SJCRH30 (cell line): Measurements from ENCODE around the gene XPNPEP3. TPM values are rescaled to one million over a fixed set of nuclear protein-coding genes. Genes with fewer than 3 reads are reported as not detected.

Experiments
- DNase-seq, 2 experiments: peaks; one replicate each; pipeline ENCODE4 v3.0.0-alpha.2; 2015 to 2020
- H3K27ac ChIP-seq: fragments of 250-450 bp; sonication (Bioruptor Pico); 2 replicates; pipeline ENCODE4 v1.5.1; 2020; ENCODE audit warnings: mild to moderate bottlenecking, moderate library complexity
- H3K27me3 ChIP-seq: fragments of 250-450 bp; sonication (Bioruptor Pico); 2 replicates; pipeline ENCODE4 v1.5.1; 2020; ENCODE audit warnings: mild to moderate bottlenecking, moderate library complexity
- H3K36me3 ChIP-seq: fragments of 250-450 bp; sonication (Bioruptor Pico); 2 replicates; pipeline ENCODE4 v1.5.1; 2020; ENCODE audit warnings: mild to moderate bottlenecking, moderate library complexity
- H3K4me1 ChIP-seq: fragments of 250-450 bp; sonication (Bioruptor Pico); 2 replicates; pipeline ENCODE4 v1.5.1; 2020; ENCODE audit warnings: mild to moderate bottlenecking, moderate library complexity
- H3K4me3 ChIP-seq: fragments of 250-450 bp; sonication (Bioruptor Pico); 2 replicates; pipeline ENCODE4 v1.5.1; 2020; ENCODE audit warnings: mild to moderate bottlenecking, moderate library complexity
- H3K9me3 ChIP-seq: fragments of 250-450 bp; sonication (Bioruptor Pico); replicated peaks from 2 replicates; pipeline ENCODE4 v1.5.1; 2020; ENCODE audit warnings: mild to moderate bottlenecking, moderate library complexity
- total RNA-seq: library from RNA; depleted of rRNA; stranded (reverse); fragments of >200 nt; shearing (Covaris generic); gene quantifications from 2 replicates; pipeline ENCODE4 v1.2.3, GENCODE V29; 2014

XPNPEP3 gene
- total RNA-seq, 1 experiment from 2014 or later: 18.2 TPM

DNA sequence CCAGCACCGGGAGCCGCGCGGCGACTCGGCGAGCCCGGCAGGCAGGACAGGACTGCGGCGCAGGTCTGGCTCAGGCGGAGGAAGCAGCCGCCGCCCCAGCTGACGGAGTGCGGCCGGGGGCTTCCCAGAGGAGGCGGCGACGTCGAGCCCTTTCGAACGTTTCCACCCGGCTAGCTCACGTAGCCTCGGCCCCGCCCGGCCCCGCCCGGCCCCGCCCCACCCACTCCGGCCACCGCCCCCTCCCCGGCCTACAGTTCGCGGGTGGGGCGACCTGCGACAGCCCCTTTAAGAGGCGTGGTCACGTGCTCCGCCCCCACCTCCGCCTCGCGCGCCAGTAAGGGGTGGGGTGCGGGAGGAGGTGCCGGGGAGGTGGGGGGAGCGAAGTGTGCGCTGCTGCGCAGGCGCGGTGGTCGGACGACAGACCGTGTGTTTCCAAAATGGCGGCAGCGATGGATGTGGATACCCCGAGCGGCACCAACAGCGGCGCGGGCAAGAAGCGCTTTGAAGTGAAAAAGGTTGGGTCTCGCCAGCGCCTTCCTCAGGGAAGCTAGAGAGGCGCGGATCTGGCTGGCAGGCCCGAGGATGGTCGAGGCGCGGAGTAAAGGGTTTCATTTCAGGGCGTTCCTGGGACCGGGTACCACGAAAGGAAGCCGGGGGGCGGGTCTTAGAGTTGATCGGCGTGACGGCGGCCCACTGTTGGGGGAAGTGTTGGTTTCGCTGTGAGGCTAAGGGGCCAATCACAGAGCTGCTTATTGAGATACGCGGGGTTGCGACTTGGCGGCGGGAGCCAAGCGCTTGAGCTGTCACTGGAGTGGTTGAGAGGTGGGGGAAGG, 94.2 kb downstream of the XPNPEP3 start, which contains the start of gene RBX1:
Gene RBX1 (plus strand): TSS at position 417 of the 833 bp plus-strand sequence. CDS start 21 bp downstream, at position 438.
- Histone ChIP-seq H3K9me3 (no peaks in the 10 kb centered on the region), H3K4me3 (peak within 1 kb of the TSS; percentile 97), H3K4me1 (no peaks in the 10 kb centered on the region; the same call in 1 of the 2 replicates), H3K27ac (peak within 1 kb of the TSS; percentile 93), H3K36me3 (peaks cover 11% of the 10 kb centered on the region; the same call in 1 of the 2 replicates), H3K27me3 (no peaks in the 10 kb centered on the region)
- peak; percentile 97 for DNase-seq

DNA sequence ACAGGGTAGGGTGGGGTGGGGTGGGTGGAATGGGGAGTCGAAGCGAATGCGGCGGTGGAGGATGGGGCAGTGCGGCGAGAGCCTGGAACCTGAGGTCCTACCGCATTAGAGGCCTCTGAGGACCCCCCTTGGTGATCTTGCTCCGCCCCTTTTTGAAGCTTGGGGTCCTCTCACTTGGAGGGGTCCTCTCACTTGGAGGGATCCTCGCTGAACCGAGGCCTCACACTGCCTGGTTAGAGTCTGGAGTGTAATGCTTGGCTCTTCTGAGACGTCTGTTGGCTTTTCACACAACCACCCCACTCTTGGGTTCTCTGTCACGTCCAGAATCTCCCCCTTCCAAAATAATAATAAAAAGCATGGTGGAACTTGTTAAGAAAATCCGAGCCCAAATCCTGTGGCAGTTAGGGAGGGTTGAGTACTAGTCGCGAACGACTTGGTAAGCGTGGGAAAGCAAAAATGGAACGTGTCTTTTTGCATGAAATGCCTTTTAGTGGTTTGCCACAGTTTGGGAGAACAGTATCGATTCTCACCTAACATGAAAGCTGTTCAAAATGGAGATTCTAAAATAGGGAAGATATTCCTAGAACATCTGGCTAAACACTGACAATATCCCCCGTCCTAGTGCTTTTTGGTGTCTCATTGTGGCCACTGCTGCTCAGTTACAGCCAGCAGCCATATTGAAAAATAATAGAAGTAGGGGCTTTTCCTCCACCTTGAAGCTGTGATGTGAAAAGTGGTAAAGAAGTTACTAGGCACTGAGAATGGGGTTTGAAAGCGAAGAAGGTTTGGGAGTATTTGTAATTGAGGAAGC, 95.1 kb downstream of the XPNPEP3 start:
- H3K4me3 ChIP-seq: peak overlapping the region; percentile 97
- H3K27ac ChIP-seq: peak overlapping the region; percentile 93
- no peaks in the 10 kb centered on the region; the same call in 1 of the 2 replicates for H3K4me1 ChIP-seq
- peak in 1 of 2 experiments; percentile 24 for DNase-seq
- H3K36me3 ChIP-seq: peaks cover 11% of the 10 kb centered on the region; the same call in 1 of the 2 replicates
- H3K27me3 ChIP-seq: no peaks in the 10 kb centered on the region
- H3K9me3 ChIP-seq: no peaks in the 10 kb centered on the region

DNA sequence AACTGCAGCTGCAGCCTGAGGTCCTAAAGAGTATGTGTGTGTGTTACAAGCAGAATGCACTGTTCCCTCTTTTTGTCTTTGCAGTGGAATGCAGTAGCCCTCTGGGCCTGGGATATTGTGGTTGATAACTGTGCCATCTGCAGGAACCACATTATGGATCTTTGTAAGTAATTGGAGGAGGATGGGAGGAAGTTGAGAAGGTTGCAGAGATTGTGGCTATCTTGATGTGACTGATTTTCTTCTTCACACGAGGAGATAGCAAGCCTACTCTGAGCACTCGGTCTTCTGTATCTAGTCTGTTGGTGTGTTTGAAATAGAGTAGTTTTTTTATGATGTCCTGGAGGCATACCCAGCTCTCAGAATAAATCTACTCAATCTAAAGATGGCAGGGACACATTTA, 96.5 kb downstream of the XPNPEP3 start:
- H3K27ac ChIP-seq: no peak overlapping the region
- peak in 1 of 2 experiments; percentile 10 for DNase-seq
- no peaks in the 10 kb centered on the region for H3K9me3 ChIP-seq
- peaks cover 14% of the 10 kb centered on the region; the same call in 1 of the 2 replicates for H3K36me3 ChIP-seq
- no peaks in the 10 kb centered on the region for H3K27me3 ChIP-seq
- H3K4me1 ChIP-seq: no peaks in the 10 kb centered on the region; the same call in 1 of the 2 replicates
- H3K4me3 ChIP-seq: no peak overlapping the region

DNA sequence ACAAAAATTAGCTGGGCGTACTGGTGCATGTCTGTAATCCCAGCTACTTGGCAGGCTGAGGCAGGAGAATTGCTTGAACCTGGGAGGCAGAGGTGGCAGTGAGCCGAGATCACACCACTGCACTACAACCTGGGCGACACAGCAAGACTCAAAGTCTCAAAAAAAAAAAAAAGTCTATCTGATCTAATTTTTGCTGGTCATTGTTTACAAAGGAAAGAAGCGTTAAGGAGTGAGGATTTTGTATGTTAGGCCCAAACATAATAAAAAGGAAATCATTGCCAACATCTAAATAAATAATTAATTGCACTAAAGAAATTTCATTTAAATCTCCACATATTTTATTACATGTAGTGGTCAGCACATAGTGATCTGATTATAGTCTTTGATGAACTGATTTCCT, 97.2 kb downstream of the XPNPEP3 start:
- Histone ChIP-seq H3K27ac (no peak overlapping the region), H3K4me1 (no peaks in the 10 kb centered on the region; the same call in 1 of the 2 replicates), H3K36me3 (peaks cover 17% of the 10 kb centered on the region; the same call in 1 of the 2 replicates), H3K4me3 (no peak overlapping the region), H3K9me3 (no peaks in the 10 kb centered on the region), H3K27me3 (no peaks in the 10 kb centered on the region)
- no peak for DNase-seq

DNA sequence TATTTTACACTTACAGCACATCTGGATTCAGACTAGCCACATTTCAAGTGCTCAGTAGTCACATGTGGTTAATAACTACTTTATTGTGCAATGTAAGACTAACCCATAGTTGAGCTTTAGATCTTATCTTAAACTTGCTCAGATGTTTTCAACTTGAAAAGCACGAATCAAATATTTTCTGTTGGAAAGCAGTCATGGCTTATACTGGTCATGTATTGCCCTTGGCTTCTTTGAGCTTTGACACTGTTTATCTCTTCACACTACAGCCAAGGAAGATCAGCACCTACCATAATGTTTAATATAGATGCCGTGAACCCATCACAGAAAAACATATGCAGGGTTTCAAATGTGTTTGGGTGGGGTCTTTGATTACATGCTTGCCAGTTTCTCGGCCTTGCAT, 98.6 kb downstream of the XPNPEP3 start:
- Histone ChIP-seq H3K27me3 (no peaks in the 10 kb centered on the region), H3K27ac (no peak overlapping the region), H3K9me3 (no peaks in the 10 kb centered on the region), H3K4me1 (no peaks in the 10 kb centered on the region; the same call in 1 of the 2 replicates), H3K4me3 (no peak overlapping the region), H3K36me3 (peaks cover 17% of the 10 kb centered on the region; the same call in 1 of the 2 replicates)
- no peak for DNase-seq

DNA sequence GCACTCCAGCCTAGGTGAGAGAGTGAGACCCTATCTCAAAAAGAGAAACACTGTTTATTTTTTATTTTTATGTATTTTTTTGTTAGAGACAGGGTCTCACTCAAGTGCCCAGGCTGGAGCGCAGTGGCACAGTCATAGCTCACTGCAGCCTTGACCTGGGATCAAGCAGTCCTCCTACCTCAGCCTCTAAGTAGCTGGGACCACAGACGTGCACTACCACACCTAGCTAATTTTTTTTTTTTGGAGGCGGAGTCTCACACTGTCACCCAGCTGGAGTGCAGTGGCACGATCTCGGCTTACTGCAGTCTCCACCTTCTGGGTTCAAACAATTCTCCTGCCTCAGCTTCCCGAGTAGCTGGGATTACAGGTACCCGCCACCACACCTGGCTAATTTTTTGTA, 100.7 kb downstream of the XPNPEP3 start:
- Histone ChIP-seq H3K4me3 (no peak overlapping the region), H3K27me3 (no peaks in the 10 kb centered on the region), H3K4me1 (no peaks in the 10 kb centered on the region; the same call in 1 of the 2 replicates), H3K27ac (no peak overlapping the region), H3K9me3 (no peaks in the 10 kb centered on the region), H3K36me3 (peaks cover 22% of the 10 kb centered on the region; the same call in 1 of the 2 replicates)
- DNase-seq: no peak

DNA sequence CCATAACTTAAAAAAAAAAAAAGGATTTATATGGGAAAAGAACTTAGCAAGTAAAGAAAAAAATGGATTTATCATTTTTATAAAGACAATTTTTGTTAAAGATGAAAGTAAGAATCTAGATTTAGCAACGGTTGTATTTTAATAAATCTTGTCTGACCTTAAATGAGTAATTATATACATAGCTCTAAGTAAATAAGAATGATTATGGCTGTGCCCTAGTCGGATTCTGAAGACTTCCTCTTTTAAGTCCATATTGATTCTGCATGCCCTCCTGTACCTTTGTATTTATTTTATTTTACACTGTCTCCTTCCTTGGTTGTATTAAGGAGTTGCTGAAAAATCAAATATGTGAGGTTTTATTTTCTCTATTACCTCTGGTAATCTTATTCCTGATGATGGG, 101.4 kb downstream of the XPNPEP3 start:
- Histone ChIP-seq H3K9me3 (no peaks in the 10 kb centered on the region), H3K27me3 (no peaks in the 10 kb centered on the region), H3K4me1 (no peaks in the 10 kb centered on the region; the same call in 1 of the 2 replicates), H3K36me3 (peaks cover 28% of the 10 kb centered on the region), H3K4me3 (no peak overlapping the region), H3K27ac (no peak overlapping the region)
- DNase-seq: no peak

DNA sequence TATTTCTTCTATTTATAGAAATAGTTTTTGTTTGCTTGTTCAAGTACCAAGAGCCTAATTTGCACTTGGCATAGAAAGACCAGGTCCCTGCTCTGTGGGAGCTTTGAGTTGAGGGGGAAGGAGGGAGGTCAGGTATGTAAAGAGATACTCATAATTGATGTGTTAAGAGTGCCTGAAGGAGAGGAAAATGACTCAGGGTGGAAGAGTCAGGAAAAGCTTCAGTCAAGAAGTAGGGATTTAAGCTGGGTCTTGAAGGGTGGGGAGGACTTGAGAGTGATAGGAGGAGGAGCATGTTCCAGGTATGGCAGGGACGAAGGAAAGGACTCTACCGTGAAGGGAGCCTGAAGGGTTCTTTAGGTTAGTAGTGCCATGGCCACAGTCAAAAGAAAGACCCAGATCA, 103.2 kb downstream of the XPNPEP3 start:
- no peak overlapping the region for H3K27ac ChIP-seq
- no peak overlapping the region for H3K4me3 ChIP-seq
- no peak for DNase-seq
- H3K4me1 ChIP-seq: no peaks in the 10 kb centered on the region
- H3K36me3 ChIP-seq: peaks cover 39% of the 10 kb centered on the region
- no peaks in the 10 kb centered on the region for H3K9me3 ChIP-seq
- no peaks in the 10 kb centered on the region for H3K27me3 ChIP-seq

DNA sequence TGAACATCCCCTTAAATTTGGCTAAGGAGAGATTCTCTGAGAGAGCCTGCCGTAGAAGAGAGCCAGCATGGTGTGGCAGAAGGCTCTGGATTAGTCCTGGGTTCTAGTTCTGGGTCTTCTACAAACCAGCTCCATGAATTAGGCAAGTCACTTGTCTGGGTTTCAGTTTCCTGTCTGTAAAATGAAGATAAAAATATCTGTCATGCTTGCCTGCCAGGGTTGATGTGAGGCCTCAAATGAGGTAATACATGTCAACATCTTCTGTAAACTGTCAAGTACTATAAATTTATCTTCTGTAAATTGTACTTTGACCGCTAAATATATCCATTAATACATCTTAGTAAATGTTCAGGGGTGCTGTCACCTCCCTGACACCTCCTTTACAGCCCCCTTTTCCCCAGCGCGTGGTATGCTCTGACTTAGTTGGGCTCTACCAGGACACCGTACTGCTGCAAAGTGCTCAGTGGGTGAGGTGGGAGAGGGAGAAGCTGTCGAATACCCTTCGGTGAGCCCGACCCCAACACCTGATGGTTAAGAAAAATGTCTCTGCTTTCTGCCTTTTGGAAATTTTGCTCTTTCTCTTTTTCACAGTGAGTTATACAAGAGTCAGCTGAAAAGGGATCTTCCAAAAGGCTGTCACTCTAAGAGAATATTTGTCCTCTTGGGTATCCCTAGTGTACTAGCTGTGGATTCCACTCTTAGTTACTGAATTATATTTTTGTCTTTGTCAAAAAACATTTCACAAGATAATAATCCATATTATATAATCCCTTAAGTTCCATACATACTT, 109.2 kb downstream of the XPNPEP3 start:
- Histone ChIP-seq H3K4me1 (no peaks in the 10 kb centered on the region), H3K27me3 (no peaks in the 10 kb centered on the region), H3K36me3 (peaks cover 42% of the 10 kb centered on the region), H3K9me3 (no peaks in the 10 kb centered on the region), H3K27ac (no peak overlapping the region), H3K4me3 (no peak overlapping the region)
- DNase-seq: no peak

DNA sequence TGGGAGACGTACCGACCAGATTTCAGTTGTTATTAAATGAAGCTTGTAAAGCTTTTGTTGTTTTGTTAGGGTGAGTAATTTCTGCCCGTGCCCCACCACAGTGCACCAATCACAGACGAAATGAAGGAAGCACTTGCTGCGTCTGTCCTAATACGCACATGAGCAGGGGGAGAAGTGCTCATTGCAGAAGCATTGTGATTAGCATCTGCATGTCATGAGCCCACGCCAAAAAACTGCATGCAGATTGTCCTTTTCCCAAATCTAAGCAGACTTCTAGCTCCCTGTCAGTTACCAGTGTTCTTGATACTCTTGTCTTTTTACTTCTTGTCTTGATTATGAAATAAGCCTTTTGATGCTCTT, 109.8 kb downstream of the XPNPEP3 start:
- H3K9me3 ChIP-seq: no peaks in the 10 kb centered on the region
- H3K4me1 ChIP-seq: no peaks in the 10 kb centered on the region
- DNase-seq: no peak
- H3K4me3 ChIP-seq: no peak overlapping the region
- H3K27me3 ChIP-seq: no peaks in the 10 kb centered on the region
- H3K36me3 ChIP-seq: peaks cover 42% of the 10 kb centered on the region
- no peak overlapping the region for H3K27ac ChIP-seq

DNA sequence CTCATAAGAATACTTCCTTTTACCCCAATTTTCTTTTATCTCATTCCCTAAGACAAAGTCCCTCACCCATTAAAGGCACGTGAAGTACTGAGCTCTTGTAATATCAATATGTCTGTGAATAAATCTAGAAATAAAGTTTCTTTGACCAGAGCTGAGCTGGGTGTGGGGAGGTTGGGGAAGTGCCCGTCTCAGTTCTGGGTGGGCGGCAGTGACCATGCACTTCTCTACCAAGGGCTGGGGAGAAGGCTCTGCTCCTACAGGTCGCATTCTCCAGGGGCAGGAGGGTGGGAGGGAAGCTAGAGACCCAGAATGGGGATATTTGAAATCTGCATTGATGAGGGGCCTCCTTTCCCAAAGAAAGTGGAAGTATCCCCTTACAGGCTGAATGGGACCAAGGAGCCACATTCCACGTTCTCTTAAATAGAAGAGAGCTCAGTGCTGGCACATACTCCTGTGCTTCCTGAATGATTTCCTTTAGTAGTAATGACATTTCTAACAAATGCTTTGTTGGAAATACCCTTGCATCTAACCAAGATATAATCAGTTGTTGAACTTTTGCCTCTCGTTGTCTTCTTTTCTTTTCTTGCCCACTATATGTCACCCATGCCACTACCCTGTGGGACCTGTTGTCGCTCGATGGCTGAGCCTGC, 110.3 kb downstream of the XPNPEP3 start:
- DNase-seq: no peak
- H3K4me1 ChIP-seq: no peaks in the 10 kb centered on the region
- H3K36me3 ChIP-seq: peaks cover 44% of the 10 kb centered on the region
- H3K4me3 ChIP-seq: no peak overlapping the region
- no peaks in the 10 kb centered on the region for H3K27me3 ChIP-seq
- H3K9me3 ChIP-seq: no peaks in the 10 kb centered on the region
- H3K27ac ChIP-seq: no peak overlapping the region

DNA sequence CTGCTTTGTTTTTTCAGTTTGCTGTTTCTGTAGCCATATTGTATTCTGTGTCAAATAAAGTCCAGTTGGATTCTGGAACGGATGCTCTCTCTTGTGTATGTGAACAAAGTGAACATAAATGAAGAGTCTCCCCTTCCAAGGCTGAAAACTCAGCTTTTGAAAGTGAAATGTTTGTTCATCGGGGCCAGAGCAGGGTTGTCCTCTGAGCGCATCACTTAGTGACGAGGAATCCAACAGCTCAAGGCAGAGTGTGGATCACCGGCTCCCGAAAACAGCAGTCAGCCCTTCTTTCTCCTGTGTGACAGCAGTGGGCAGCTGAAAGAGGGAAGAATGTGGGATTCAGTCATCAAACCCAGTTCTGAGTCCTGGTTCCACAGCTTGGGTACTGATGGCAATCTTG, 115.6 kb downstream of the XPNPEP3 start:
- Histone ChIP-seq H3K27me3 (no peaks in the 10 kb centered on the region), H3K36me3 (peaks cover 16% of the 10 kb centered on the region), H3K4me3 (no peak overlapping the region), H3K27ac (no peak overlapping the region), H3K9me3 (no peaks in the 10 kb centered on the region), H3K4me1 (no peaks in the 10 kb centered on the region)
- DNase-seq: no peak

DNA sequence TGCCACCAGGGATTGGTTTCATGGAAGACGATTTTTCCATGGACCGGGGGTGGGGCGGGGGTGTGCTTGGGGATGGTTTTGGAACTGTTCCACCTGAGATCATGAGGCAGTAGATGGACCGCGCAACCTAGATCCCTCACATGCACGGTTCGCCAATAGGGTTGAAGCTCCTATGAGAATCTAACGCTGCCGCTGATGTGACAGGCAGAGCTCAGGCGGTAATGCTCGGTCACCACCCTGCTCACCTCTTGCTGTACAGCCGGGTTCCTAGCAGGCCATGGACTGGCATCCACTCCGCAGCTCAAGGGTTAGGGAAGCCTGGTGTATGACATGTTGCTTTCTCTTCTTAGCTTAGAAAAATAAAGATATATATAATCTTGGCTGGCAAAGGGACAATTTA, 116.2 kb downstream of the XPNPEP3 start:
- Histone ChIP-seq H3K27me3 (no peaks in the 10 kb centered on the region), H3K4me3 (no peak overlapping the region), H3K36me3 (peaks cover 13% of the 10 kb centered on the region; the same call in 1 of the 2 replicates), H3K27ac (no peak overlapping the region), H3K4me1 (no peaks in the 10 kb centered on the region), H3K9me3 (no peaks in the 10 kb centered on the region)
- no peak for DNase-seq

DNA sequence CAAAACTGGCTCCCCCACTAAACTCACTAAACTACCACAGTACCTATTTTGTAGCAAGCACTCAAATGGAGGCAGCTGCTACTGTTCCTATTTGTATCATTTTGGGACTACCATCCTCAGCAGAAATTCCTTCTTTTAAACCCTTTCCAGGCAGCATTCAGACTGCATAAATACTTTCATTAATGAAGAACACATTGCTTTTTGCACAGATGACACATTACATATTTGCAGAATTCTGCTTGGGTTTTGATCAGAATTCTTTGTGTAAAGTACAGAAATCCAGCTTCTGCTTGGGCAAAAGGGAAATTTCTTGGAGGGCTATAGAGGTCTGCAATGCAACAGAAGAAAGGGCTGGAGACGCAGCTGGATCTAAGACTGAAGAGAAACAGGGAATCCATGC, 118.4 kb downstream of the XPNPEP3 start:
- no peaks in the 10 kb centered on the region for H3K9me3 ChIP-seq
- H3K36me3 ChIP-seq: peaks cover 9% of the 10 kb centered on the region; the same call in 1 of the 2 replicates
- no peak overlapping the region for H3K4me3 ChIP-seq
- H3K4me1 ChIP-seq: no peaks in the 10 kb centered on the region
- H3K27me3 ChIP-seq: no peaks in the 10 kb centered on the region
- no peak overlapping the region for H3K27ac ChIP-seq
- no peak for DNase-seq
